ENCODE data around the gene MRPS15. TPM values are rescaled to one million over a fixed set of nuclear protein-coding genes. Genes with fewer than 3 reads are reported as not detected.

The MRPS15 gene
- total RNA-seq, 1 experiment from 2014 or later: 98.7 TPM

- DNase-seq (ENCODE audit: low read depth, low spot score) (no peak), ATAC-seq (no peak)
- Histone ChIP-seq H3K27me3 (ENCODE audit: insufficient read depth, low read length) (no peaks in the 10 kb centered on the region), H3K27ac (ENCODE audit: low read depth, low read length) (no peak overlapping the region), H2AFZ (ENCODE audit: low read depth, low read length, poor library complexity, severe bottlenecking) (no peak overlapping the region), H4K20me1 (ENCODE audit: insufficient read depth) (no peaks in the 10 kb centered on the region), H3K9me3 (ENCODE audit: control insufficient read depth in 1 of 2, insufficient read depth in 1 of 2, low read depth in 1 of 2, low read length in 2 of 2) (no peaks in the 10 kb centered on the region), H3K9me2 (ENCODE audit: insufficient read depth) (no peaks in the 10 kb centered on the region), H3K36me3 (ENCODE audit: control insufficient read depth in 1 of 2, insufficient read depth in 2 of 2, low read length in 2 of 2) (no peaks in the 10 kb centered on the region), H3K4me3 (replicated peaks in 1 of 2; ENCODE audit: low read depth in 1 of 2, low read length in 2 of 2) (no peak overlapping the region), H3K4me1 (ENCODE audit: control insufficient read depth in 1 of 2, insufficient read depth in 2 of 2, low read length in 2 of 2) (no peaks in the 10 kb centered on the region), H3K79me2 (ENCODE audit: insufficient read depth, low read length) (no peaks in the 10 kb centered on the region), H3K9ac (ENCODE audit: low read length) (no peak overlapping the region), H3K4me2 (ENCODE audit: low read length) (no peak overlapping the region)
- ChIA-PET CTCF (interaction anchor here (1.2 kb wide), 1 partner anchor 9 kb away, joined by 3 read pairs; no protein-coding TSS in a partner anchor), RAD21 (ENCODE audit: low non-redundant PET in 1 of 2, low total read pairs in 2 of 2, uncharacterized antibody in 2 of 2, unreplicated experiment in 2 of 2) (interaction anchor here in 1 of 2 experiments (0.7 kb wide), 1 partner anchor 30 kb away, joined by 3 read pairs; no protein-coding TSS in a partner anchor), POLR2A (no interaction called here)
- TF ChIP-seq EGR1 (IDR thresholded peaks at IDR 0.05; ENCODE audit: low read depth) (no peak), EZH2phosphoT487 (IDR thresholded peaks at IDR 0.05; ENCODE audit: borderline replicate concordance) (no peak), YY1 (IDR thresholded peaks at IDR 0.05; ENCODE audit: extremely low read depth, insufficient replicate concordance, low read depth, low read length) (no peak), POLR2AphosphoS5 (IDR thresholded peaks at IDR 0.05; ENCODE audit: low read depth, low read length) (no peak), FOSL1 (IDR thresholded peaks at IDR 0.05; ENCODE audit: low read depth) (no peak), ZNF274 (IDR thresholded peaks at IDR 0.05; ENCODE audit: low read depth, low read length) (no peak), EZH2 (IDR thresholded peaks at IDR 0.05) (no peak), SRF (IDR thresholded peaks at IDR 0.05; ENCODE audit: low read depth) (no peak), ELF1 (IDR thresholded peaks at IDR 0.05; ENCODE audit: borderline replicate concordance, low read depth) (no peak), TCF7L2 (IDR thresholded peaks at IDR 0.05; ENCODE audit: borderline replicate concordance, extremely low read depth, insufficient read depth, insufficient read length) (no peak), SIN3A (IDR thresholded peaks at IDR 0.05; ENCODE audit: low read depth) (no peak), SP1 (IDR thresholded peaks at IDR 0.05; ENCODE audit: low read depth) (no peak), POLR2A (IDR thresholded peaks at IDR 0.05; ENCODE audit: borderline replicate concordance, extremely low read depth, insufficient read depth, insufficient read length) (no peak), JUND (IDR thresholded peaks at IDR 0.05) (no peak)
- TF ChIP-seq, protein P1, sequence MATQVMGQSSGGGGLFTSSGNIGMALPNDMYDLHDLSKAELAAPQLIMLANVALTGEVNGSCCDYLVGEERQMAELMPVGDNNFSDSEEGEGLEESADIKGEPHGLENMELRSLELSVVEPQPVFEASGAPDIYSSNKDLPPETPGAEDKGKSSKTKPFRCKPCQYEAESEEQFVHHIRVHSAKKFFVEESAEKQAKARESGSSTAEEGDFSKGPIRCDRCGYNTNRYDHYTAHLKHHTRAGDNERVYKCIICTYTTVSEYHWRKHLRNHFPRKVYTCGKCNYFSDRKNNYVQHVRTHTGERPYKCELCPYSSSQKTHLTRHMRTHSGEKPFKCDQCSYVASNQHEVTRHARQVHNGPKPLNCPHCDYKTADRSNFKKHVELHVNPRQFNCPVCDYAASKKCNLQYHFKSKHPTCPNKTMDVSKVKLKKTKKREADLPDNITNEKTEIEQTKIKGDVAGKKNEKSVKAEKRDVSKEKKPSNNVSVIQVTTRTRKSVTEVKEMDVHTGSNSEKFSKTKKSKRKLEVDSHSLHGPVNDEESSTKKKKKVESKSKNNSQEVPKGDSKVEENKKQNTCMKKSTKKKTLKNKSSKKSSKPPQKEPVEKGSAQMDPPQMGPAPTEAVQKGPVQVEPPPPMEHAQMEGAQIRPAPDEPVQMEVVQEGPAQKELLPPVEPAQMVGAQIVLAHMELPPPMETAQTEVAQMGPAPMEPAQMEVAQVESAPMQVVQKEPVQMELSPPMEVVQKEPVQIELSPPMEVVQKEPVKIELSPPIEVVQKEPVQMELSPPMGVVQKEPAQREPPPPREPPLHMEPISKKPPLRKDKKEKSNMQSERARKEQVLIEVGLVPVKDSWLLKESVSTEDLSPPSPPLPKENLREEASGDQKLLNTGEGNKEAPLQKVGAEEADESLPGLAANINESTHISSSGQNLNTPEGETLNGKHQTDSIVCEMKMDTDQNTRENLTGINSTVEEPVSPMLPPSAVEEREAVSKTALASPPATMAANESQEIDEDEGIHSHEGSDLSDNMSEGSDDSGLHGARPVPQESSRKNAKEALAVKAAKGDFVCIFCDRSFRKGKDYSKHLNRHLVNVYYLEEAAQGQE (IDR thresholded peaks at IDR 0.05; ENCODE audit: low read depth): no peak
- TF ChIP-seq, protein P2, sequence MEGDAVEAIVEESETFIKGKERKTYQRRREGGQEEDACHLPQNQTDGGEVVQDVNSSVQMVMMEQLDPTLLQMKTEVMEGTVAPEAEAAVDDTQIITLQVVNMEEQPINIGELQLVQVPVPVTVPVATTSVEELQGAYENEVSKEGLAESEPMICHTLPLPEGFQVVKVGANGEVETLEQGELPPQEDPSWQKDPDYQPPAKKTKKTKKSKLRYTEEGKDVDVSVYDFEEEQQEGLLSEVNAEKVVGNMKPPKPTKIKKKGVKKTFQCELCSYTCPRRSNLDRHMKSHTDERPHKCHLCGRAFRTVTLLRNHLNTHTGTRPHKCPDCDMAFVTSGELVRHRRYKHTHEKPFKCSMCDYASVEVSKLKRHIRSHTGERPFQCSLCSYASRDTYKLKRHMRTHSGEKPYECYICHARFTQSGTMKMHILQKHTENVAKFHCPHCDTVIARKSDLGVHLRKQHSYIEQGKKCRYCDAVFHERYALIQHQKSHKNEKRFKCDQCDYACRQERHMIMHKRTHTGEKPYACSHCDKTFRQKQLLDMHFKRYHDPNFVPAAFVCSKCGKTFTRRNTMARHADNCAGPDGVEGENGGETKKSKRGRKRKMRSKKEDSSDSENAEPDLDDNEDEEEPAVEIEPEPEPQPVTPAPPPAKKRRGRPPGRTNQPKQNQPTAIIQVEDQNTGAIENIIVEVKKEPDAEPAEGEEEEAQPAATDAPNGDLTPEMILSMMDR (IDR thresholded peaks at IDR 0.05 in 2 of 3, conservative IDR thresholded peaks at IDR 0.05 in 1 of 3; ENCODE audit: borderline replicate concordance in 1 of 3, insufficient read depth in 1 of 3, low read depth in 2 of 3, low read length in 2 of 3): no peak
- TF ChIP-seq, protein P3, sequence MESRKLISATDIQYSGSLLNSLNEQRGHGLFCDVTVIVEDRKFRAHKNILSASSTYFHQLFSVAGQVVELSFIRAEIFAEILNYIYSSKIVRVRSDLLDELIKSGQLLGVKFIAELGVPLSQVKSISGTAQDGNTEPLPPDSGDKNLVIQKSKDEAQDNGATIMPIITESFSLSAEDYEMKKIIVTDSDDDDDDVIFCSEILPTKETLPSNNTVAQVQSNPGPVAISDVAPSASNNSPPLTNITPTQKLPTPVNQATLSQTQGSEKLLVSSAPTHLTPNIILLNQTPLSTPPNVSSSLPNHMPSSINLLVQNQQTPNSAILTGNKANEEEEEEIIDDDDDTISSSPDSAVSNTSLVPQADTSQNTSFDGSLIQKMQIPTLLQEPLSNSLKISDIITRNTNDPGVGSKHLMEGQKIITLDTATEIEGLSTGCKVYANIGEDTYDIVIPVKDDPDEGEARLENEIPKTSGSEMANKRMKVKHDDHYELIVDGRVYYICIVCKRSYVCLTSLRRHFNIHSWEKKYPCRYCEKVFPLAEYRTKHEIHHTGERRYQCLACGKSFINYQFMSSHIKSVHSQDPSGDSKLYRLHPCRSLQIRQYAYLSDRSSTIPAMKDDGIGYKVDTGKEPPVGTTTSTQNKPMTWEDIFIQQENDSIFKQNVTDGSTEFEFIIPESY (IDR thresholded peaks at IDR 0.05; ENCODE audit: extremely low read depth, insufficient replicate concordance, low read length): no peak
- TF ChIP-seq, protein P4, sequence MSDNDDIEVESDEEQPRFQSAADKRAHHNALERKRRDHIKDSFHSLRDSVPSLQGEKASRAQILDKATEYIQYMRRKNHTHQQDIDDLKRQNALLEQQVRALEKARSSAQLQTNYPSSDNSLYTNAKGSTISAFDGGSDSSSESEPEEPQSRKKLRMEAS (IDR thresholded peaks at IDR 0.05): no peak
- intact Hi-C loops (cut with micrococcal nuclease): no loop called here
- no TSS peak for BruUV-seq (replicated peaks)
Observed at GRCh38 chr1:36486093-36486438, 21.9 kb upstream of the MRPS15 start.

All from HCT116 (cell line).